Stimulated activated CD8-positive, alpha-beta memory T cell treated with anti-CD3 and anti-CD28 coated beads, Interleukin-12 subunit alpha, Interleukin-12 subunit beta, amount 100 ng/mL, for 1 hour (primary cell): ENCODE measurements around the gene ZBTB4.
"Not testable (repeated sequence)": the region's sequence is repeated elsewhere in the genome, so short reads cannot be mapped to it uniquely, and the experiment has no call there.

ENCODE experiments used
- DNase-seq: peaks from one replicate; pipeline ENCODE4 v3.0.0-alpha.2; 2020; ENCODE audit warnings: low read depth

ZBTB4 gene

GRCh38 chr17:7491583-7491982, 12.2 kb upstream of the ZBTB4 start:
- DNase-seq, result no peak

GRCh38 chr17:7490144-7490543, 10.7 kb upstream of the ZBTB4 start:
- no peak for DNase-seq

- no peak for DNase-seq
These were observed 6.8 kb upstream of the ZBTB4 start for GRCh38 chr17:7486181-7486580.

- no peak for DNase-seq
These were observed 5.5 kb upstream of the ZBTB4 start for GRCh38 chr17:7484919-7485377.

- DNase-seq, result peak; percentile 98
These were observed 4.9 kb upstream of the ZBTB4 start, which contains the start of gene POLR2A for GRCh38 chr17:7484067-7484918. POLR2A (plus strand) TSS chr17:7484366.

- DNase-seq, result peak; percentile 88
These were observed 4.0 kb upstream of the ZBTB4 start for GRCh38 chr17:7483255-7484066.

GRCh38 chr17:7482742-7483088, 3.3 kb upstream of the ZBTB4 start:
- not testable (repeated sequence) for DNase-seq

GRCh38 chr17:7481842-7482741, 2.7 kb upstream of the ZBTB4 start:
- not testable (repeated sequence) for DNase-seq

GRCh38 chr17:7481275-7481674, 1.8 kb upstream of the ZBTB4 start, which contains the start of gene SLC35G6:
SLC35G6 (plus strand) TSS chr17:7481446; CDS start chr17:7481517, 71 bp downstream.
- DNase-seq, result not testable (repeated sequence)

- no peak for DNase-seq
These were observed 606 bp upstream of the ZBTB4 start for GRCh38 chr17:7480089-7480384.

GRCh38 chr17:7478276-7479212, 887 bp downstream of the ZBTB4 start:
- DNase-seq, result peak; percentile 33

GRCh38 chr17:7477392-7478275, 1.8 kb downstream of the ZBTB4 start:
- DNase-seq, result peak; percentile 19

GRCh38 chr17:7476951-7477350, 2.5 kb downstream of the ZBTB4 start:
- DNase-seq, result no peak

GRCh38 chr17:7476494-7476893, 2.9 kb downstream of the ZBTB4 start:
- DNase-seq, result no peak

- DNase-seq, result no peak
These were observed 3.5 kb downstream of the ZBTB4 start for GRCh38 chr17:7475764-7476422.

GRCh38 chr17:7474767-7475166, 4.7 kb downstream of the ZBTB4 start:
- not testable (repeated sequence) for DNase-seq

- no peak for DNase-seq
These were observed 7.7 kb downstream of the ZBTB4 start for GRCh38 chr17:7471729-7472128.

- not testable (repeated sequence) for DNase-seq
These were observed 8.9 kb downstream of the ZBTB4 start for GRCh38 chr17:7470457-7470973.

GRCh38 chr17:7469843-7470242, 9.6 kb downstream of the ZBTB4 start:
- DNase-seq, result not testable (repeated sequence)
